ENCODE measurements around the gene RANGAP1. TPM values are rescaled to one million over a fixed set of nuclear protein-coding genes. Genes with fewer than 3 reads are reported as not detected.
"Not testable (repeated sequence)": the region's sequence is repeated elsewhere in the genome, so short reads cannot be mapped to it uniquely, and the experiment has no call there.

The RANGAP1 gene
- polyA plus RNA-seq, 1 experiment, result 145 TPM

- H3K36me3 ChIP-seq (ENCODE audit: control insufficient read depth, insufficient read depth, low read length), result peaks cover 57% of the 10 kb centered on the region
- H3K27me3 ChIP-seq (ENCODE audit: control insufficient read depth, insufficient read depth, low read length), result no peaks in the 10 kb centered on the region
- no peak for DNase-seq (ENCODE audit: low read depth)
- no peak for TF ChIP-seq CTCF (IDR thresholded peaks at IDR 0.05; ENCODE audit: insufficient read depth, low read depth, low read length)
- CTCF ChIA-PET, result interaction anchor here (0.6 kb wide), 1 partner anchor 38 kb away, joined by 3 read pairs; no protein-coding TSS in a partner anchor
- no peak overlapping the region for H3K4me3 ChIP-seq (ENCODE audit: low read depth, low read length)
- POLR2A ChIA-PET, result no interaction called here
Measured at GRCh38 chr22:41261541-41262249, 24.3 kb downstream of the RANGAP1 start.

DNA sequence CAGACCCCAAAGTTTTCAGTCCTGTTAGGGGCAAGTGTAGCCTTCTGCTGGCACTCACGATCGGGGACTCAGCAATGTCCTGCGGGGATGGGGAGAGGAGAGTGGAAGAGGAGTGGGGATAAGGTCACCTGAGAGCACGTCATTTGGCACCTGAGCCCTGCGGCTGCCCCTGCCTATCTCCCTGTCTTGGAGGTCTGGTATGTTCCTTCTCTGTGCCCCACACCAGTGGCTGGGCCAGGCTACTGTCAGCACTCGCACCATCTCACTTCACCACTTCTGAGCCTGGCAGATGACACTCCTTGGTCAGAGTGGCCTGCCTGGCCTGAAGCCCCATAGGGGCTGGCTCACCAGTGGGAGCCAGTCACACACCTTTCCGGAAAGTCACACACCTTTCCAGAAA, 25.1 kb downstream of the RANGAP1 start:
- no peak overlapping the region for H3K4me3 ChIP-seq (ENCODE audit: low read depth, low read length)
- H3K27me3 ChIP-seq (ENCODE audit: control insufficient read depth, insufficient read depth, low read length), result no peaks in the 10 kb centered on the region
- ChIA-PET POLR2A (no interaction called here), CTCF (no interaction called here)
- peaks cover 63% of the 10 kb centered on the region for H3K36me3 ChIP-seq (ENCODE audit: control insufficient read depth, insufficient read depth, low read length)
- DNase-seq (ENCODE audit: low read depth), result no peak
- TF ChIP-seq CTCF (IDR thresholded peaks at IDR 0.05; ENCODE audit: insufficient read depth, low read depth, low read length), result no peak

DNA sequence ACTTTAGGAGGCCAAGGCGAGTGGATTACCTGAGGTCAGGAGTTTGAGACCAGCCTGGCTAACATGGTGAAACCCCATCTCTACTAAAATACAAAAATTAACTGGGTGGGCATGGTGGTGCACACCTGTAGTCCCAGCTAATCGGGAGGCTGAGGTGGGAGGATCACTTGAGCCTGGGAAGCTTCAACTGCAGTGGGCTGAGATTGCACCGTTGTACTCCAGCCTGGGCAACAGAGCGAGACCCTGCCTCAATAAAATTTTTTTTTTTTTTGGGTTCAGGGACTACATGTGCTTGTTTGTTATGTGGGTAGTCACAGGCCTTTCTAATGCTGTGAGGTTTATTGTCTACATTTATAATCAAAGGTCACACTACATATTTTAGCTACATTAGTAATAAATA, 26.2 kb downstream of the RANGAP1 start:
- not testable (repeated sequence) for DNase-seq (ENCODE audit: low read depth); H3K27me3 ChIP-seq (ENCODE audit: control insufficient read depth, insufficient read depth, low read length); H3K4me3 ChIP-seq (ENCODE audit: low read depth, low read length)
- POLR2A ChIA-PET, result interaction anchor here (0.6 to 0.7 kb wide), 2 partner anchors 17 to 117 kb away, joined by 3 to 6 read pairs; no protein-coding TSS in a partner anchor
- H3K36me3 ChIP-seq (ENCODE audit: control insufficient read depth, insufficient read depth, low read length), result peaks cover 60% of the 10 kb centered on the region
- CTCF ChIA-PET, result interaction anchor here (0.7 kb wide), 1 partner anchor 258 kb away, joined by 4 read pairs; no protein-coding TSS in a partner anchor

GRCh38 chr22:41257696-41258095, 28.3 kb downstream of the RANGAP1 start:
- ChIA-PET CTCF (no interaction called here), POLR2A (no interaction called here)
- no peak overlapping the region for H3K4me3 ChIP-seq (ENCODE audit: low read depth, low read length)
- H3K27me3 ChIP-seq (ENCODE audit: control insufficient read depth, insufficient read depth, low read length), result no peaks in the 10 kb centered on the region
- DNase-seq (ENCODE audit: low read depth), result no peak
- TF ChIP-seq CTCF (IDR thresholded peaks at IDR 0.05; ENCODE audit: insufficient read depth, low read depth, low read length), result no peak
- peaks cover 56% of the 10 kb centered on the region for H3K36me3 ChIP-seq (ENCODE audit: control insufficient read depth, insufficient read depth, low read length)

- peak; percentile 25; the same call in 1 of the 2 replicates for TF ChIP-seq CTCF (IDR thresholded peaks at IDR 0.05; ENCODE audit: insufficient read depth, low read depth, low read length)
- Histone ChIP-seq H3K27me3 (ENCODE audit: control insufficient read depth, insufficient read depth, low read length) (no peaks in the 10 kb centered on the region), H3K36me3 (ENCODE audit: control insufficient read depth, insufficient read depth, low read length) (peaks cover 50% of the 10 kb centered on the region), H3K4me3 (ENCODE audit: low read depth, low read length) (no peak overlapping the region)
- DNase-seq (ENCODE audit: low read depth), result peak; percentile 28
- CTCF ChIA-PET, result no interaction called here
- POLR2A ChIA-PET, result no interaction called here
Measured at GRCh38 chr22:41256254-41257253, 29.4 kb downstream of the RANGAP1 start.
